ENCODE measurements around the gene SLC16A7. TPM values are rescaled to one million over a fixed set of nuclear protein-coding genes. Genes with fewer than 3 reads are reported as not detected.
A peak's percentile ranks its signal among the peaks of the same experiment; 100 is the strongest.

SLC16A7 gene
- polyA plus RNA-seq, 1 donor from 2014 or later = 13.8 TPM

DNA sequence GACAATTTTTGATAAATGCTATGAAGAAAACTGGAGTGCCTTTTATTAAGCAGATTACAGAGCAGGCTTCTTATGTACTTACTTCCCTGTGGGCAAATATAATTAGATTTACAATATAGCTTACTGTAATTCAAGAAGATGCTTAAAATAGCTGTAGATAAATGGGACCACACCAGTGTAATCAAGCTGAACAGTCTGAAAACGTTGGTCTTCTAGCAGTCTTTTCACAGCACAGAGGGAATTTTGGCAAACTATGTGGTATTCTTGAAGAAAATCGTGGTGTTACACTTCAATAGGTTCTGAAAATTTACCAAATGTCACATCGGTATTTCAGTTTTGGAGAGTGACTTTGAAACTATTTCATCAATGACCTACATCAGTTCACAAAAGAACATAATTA lies 47.7 kb downstream of the SLC16A7 start:
- Mint-ChIP-seq H3K4me1 (peaks cover 2 to 5% (median 4%) of the 10 kb centered on the region in 3 donors), H3K27ac (no peak overlapping the region), H3K36me3 (peaks cover 12% of the 10 kb centered on the region), H3K9me3 (peaks cover 2 to 10% (median 8%) of the 10 kb centered on the region in 3 donors), H3K27me3 (no peaks in the 10 kb centered on the region), H3K4me3 (no peak overlapping the region)

DNA sequence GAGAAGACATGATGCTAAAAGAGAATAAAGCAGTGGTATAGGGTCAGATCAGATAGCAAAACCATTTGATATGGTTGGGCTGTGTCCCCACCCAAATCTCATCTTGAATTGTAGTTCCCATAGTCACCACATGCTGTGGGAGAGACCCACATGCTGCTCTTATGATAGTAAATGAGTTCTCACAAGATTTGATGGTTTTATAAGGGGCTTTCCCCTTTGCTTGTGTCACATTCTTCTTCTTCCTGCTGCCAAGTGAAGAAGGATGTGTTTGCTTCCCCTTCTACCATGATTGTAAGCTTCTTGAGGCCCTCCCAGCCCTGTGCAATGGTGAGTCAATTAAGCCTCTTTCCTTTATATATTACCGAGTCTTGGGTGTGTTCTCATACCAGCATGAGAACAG lies 49.4 kb downstream of the SLC16A7 start:
- Mint-ChIP-seq H3K36me3 (peaks cover 10% of the 10 kb centered on the region), H3K27ac (no peak overlapping the region), H3K9me3 (peaks cover 2 to 10% (median 8%) of the 10 kb centered on the region in 3 donors), H3K27me3 (no peaks in the 10 kb centered on the region), H3K4me3 (no peak overlapping the region), H3K4me1 (peaks cover 2 to 9% (median 7%) of the 10 kb centered on the region in 3 donors)

DNA sequence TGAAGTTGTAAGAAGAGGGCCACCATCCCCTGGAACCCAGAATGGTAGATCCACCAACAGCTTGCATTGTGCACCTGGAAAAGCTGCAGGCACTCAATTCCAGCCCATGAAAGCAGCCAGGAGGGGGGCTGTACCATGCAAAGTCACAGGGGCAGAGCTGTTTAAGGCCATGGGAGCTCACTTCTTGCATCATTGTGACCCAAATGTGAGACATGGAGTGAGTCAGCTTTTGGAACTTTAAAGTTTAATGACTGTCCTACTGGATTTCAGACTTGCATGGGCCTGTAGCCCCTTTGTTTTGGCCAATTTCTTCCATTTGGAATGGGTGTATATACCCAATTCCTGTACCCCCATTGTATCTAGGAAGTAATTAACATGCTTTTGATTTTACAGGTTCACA lies 50.8 kb downstream of the SLC16A7 start:
- Mint-ChIP-seq H3K4me3 (no peak overlapping the region), H3K4me1 (peaks cover 5 to 15% (median 12%) of the 10 kb centered on the region in 3 donors), H3K36me3 (peaks cover 10% of the 10 kb centered on the region), H3K9me3 (peaks cover 2 to 10% (median 8%) of the 10 kb centered on the region in 3 donors), H3K27me3 (no peaks in the 10 kb centered on the region), H3K27ac (no peak overlapping the region)

DNA sequence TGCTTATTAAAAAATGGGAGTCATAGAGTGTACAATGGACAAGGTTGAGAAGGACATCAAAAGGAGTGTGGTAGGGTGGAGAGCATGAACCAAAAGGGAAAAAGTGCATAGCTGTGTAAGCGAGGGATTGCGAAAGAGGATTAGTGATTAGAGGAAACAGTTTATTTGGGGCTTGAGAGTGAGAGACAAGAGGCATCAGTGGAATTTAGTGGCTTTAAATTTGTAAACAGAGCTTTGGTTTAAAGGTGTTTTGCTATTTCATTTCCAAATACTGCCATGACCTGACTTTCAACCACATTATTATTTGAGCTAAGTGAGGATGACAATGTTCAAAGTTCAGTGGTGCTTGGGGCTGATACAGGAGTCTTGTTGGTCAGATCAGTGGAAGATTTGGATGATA lies 53.4 kb downstream of the SLC16A7 start:
- H3K9me3 Mint-ChIP-seq = peaks cover 2 to 10% (median 8%) of the 10 kb centered on the region in 3 donors
- H3K27ac Mint-ChIP-seq = peak overlapping the region in 1 of 3 donors; percentile 4
- H3K4me1 Mint-ChIP-seq = peaks cover 5 to 15% (median 12%) of the 10 kb centered on the region in 3 donors
- H3K27me3 Mint-ChIP-seq = no peaks in the 10 kb centered on the region
- no peak overlapping the region for H3K4me3 Mint-ChIP-seq
- peaks cover 9% of the 10 kb centered on the region for H3K36me3 Mint-ChIP-seq

DNA sequence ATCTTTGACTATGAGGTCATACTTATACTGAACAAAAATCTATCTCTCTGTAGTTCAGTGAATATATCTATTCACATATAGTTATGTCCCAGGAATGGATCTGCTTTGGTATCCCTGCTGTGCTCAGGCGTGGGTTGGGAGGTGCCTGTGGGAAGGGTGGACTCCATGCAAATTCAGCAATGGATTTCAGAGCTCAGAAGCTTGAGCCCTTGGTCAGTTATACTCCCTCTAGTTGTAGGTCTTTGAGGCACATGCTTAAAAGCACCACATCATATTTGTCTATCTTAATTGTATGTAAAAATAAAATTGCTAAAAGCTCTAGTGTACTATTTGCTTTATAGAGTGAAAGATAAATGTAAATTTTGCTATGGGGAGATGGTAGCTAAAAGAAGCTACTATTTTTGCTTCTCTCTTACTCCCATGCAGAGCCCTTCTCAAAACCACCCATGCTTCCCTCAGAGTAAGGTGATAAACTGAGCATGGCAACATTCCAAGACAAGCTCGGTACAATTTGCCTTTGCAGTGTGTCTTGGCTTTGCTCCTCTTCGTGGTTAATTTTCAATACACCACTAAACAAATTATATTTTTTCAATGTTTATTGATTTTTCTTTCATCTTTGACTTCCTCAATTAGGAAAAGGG lies 54.9 kb downstream of the SLC16A7 start:
- no peak overlapping the region for H3K4me3 Mint-ChIP-seq
- H3K36me3 Mint-ChIP-seq = peaks cover 5% of the 10 kb centered on the region
- peak overlapping the region in 1 of 3 donors; percentile 40 for H3K27ac Mint-ChIP-seq

DNA sequence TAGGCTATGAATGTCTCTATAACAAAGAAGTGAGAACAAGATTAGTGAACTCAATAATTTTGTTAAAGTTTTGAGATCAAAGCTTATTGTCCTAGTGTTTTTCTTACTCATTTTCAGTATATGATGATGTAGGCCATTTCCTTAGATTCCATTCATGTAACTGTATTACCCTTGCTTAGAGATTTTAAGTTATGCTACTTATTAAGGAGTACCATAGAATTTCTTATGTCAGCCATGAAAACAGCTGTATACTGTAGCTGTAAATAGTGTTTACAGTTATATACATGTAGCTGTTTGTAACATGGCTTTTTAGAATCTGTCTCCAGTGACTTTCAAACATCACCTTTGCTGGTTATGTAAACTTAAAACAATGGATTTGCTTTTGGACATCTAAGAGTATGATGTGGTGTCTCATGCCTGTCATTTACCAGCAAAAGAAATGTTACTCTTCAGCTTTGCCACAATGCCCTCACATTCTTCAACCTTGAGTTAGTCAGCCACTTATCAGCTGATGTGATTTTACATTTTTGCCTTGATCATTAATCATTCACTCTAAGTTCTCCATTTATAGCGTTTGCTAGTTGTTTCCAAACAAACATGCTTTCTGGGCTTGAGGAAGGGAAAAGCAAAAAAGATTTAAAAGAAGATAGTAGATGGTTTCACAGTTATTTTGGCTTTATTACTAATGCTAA lies 55.5 kb downstream of the SLC16A7 start:
- H3K4me3 Mint-ChIP-seq = no peak overlapping the region
- H3K9me3 Mint-ChIP-seq = peaks cover 2 to 4% (median 3%) of the 10 kb centered on the region in 3 donors
- H3K4me1 Mint-ChIP-seq = peaks cover 5 to 14% (median 12%) of the 10 kb centered on the region in 3 donors
- H3K36me3 Mint-ChIP-seq = peaks cover 3% of the 10 kb centered on the region
- H3K27ac Mint-ChIP-seq = peak overlapping the region in 1 of 3 donors; percentile 40
- no peaks in the 10 kb centered on the region for H3K27me3 Mint-ChIP-seq

More for the DNA sequence above, 54.9 kb downstream of the SLC16A7 start:
- Mint-ChIP-seq H3K9me3 (peaks cover 2 to 5% (median 5%) of the 10 kb centered on the region in 3 donors), H3K4me1 (peaks cover 5 to 14% (median 12%) of the 10 kb centered on the region in 3 donors), H3K27me3 (no peaks in the 10 kb centered on the region)

DNA sequence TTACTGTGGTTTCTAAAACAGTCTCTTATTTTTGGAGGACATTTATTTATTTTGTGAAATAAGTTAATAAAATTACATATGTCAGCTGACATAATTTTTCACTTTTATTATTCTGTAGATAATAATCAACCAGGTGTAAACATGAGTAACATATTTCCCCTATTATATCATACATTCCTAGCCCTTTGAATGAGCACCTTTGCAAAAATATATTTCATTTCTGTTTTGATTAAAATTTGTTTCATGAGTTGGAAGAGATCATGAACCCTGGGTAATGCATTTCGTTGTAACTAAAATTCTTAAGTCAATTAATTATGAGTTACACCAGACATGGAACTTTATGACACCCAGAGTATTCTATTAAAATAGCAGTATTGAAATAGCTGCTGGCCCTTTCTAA lies 56.3 kb downstream of the SLC16A7 start:
- Mint-ChIP-seq H3K36me3 (peaks cover 1% of the 10 kb centered on the region), H3K27me3 (no peaks in the 10 kb centered on the region), H3K4me3 (no peak overlapping the region), H3K9me3 (peaks cover 2 to 3% (median 3%) of the 10 kb centered on the region in 3 donors), H3K4me1 (peaks cover 4 to 12% (median 12%) of the 10 kb centered on the region in 3 donors), H3K27ac (no peak overlapping the region)

DNA sequence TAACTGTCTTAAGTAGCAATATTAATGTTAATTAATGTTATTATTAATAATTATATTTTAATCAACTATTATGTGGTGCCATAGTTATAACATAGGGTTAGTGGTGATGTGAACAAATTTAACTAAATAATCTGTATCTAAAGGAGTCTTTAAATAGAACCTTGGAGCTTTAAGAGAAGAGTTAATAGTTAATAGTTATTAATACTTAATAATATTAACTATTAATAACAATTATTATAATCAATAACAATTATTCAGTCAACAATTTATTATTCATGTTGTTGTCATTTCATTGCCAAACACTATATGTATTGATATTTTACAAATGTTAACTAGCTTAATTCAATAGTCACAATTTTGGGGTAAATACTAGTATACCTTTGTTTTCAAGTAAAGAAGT lies 58.2 kb downstream of the SLC16A7 start:
- Mint-ChIP-seq H3K4me3 (no peak overlapping the region), H3K27me3 (no peaks in the 10 kb centered on the region), H3K36me3 (peaks cover 5% of the 10 kb centered on the region), H3K4me1 (peaks cover 4 to 9% (median 8%) of the 10 kb centered on the region in 3 donors), H3K27ac (no peak overlapping the region), H3K9me3 (peaks cover 0 to 2% (median 0%) of the 10 kb centered on the region in 3 donors)

DNA sequence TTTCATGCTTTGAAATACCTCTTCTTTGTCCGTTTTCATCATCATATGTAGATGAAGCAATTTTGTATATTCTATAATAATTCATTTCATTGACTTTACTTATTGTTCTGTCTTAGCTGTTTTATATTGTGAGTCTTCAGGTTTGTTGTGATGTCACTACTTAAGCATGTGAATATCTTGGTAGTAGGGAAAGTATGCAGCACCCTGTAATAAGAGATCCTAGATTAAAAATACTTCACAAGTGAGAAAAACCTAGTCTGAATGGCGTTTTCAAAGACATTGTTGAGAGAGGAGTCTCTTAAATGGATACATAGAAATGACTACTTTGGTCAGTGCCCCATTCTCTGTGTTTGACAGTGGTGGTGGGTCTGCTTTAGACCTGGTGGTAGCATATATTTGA lies 61.4 kb downstream of the SLC16A7 start:
- H3K27ac Mint-ChIP-seq = no peak overlapping the region

DNA sequence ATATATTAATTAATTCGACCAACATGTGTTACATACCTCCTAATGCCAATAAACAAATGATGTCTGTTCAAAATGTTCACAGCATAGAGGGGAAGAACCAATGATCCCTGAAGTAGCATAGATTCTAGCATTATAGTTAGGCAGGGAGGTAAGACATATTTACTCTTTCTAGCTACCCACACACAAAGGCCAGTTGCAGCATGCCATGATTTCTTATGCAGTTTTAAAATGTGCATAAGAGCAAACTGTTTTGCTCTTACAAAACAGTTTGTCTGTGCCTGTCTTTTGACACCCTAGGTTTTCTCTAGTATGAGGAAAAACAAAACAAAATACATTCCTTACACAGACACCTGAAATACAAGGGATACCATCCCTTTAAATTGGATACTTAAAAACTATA lies 61.9 kb downstream of the SLC16A7 start:
- Mint-ChIP-seq H3K9me3 (peaks cover 0 to 2% (median 0%) of the 10 kb centered on the region in 3 donors), H3K27me3 (no peaks in the 10 kb centered on the region), H3K4me1 (peaks cover 0 to 5% (median 4%) of the 10 kb centered on the region in 3 donors), H3K27ac (no peak overlapping the region), H3K4me3 (no peak overlapping the region), H3K36me3 (peaks cover 5% of the 10 kb centered on the region)

More for the DNA sequence above, 61.4 kb downstream of the SLC16A7 start:
- peaks cover 0 to 2% (median 0%) of the 10 kb centered on the region in 3 donors for H3K9me3 Mint-ChIP-seq
- H3K4me1 Mint-ChIP-seq = peaks cover 0 to 5% (median 4%) of the 10 kb centered on the region in 3 donors
- H3K27me3 Mint-ChIP-seq = no peaks in the 10 kb centered on the region
- no peak overlapping the region for H3K4me3 Mint-ChIP-seq
- peaks cover 5% of the 10 kb centered on the region for H3K36me3 Mint-ChIP-seq

DNA sequence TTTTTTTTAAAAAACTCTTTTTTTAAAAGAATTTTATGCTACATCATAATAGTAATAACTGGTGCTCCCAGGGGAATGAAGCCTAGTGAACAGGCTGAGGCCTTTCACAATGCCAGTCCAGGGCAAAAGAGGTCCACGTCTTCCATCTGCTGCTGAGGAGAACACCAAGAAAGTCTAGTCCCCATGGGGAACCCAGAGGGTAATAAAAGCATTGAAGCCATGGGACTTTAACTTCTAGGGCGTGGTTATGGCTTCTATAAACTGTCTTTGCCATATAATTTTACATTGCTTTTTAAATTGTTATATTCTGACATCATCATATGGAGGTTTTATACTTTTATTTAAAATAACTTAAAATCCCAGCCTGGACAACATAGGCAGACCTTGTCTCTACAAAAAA lies 64.3 kb downstream of the SLC16A7 start:
- H3K27me3 Mint-ChIP-seq = no peaks in the 10 kb centered on the region
- peaks cover 5% of the 10 kb centered on the region for H3K36me3 Mint-ChIP-seq
- no peak overlapping the region for H3K27ac Mint-ChIP-seq
- H3K9me3 Mint-ChIP-seq = peaks cover 0 to 2% (median 0%) of the 10 kb centered on the region in 3 donors
- H3K4me3 Mint-ChIP-seq = no peak overlapping the region
- H3K4me1 Mint-ChIP-seq = peaks cover 4 to 5% (median 4%) of the 10 kb centered on the region in 3 donors

DNA sequence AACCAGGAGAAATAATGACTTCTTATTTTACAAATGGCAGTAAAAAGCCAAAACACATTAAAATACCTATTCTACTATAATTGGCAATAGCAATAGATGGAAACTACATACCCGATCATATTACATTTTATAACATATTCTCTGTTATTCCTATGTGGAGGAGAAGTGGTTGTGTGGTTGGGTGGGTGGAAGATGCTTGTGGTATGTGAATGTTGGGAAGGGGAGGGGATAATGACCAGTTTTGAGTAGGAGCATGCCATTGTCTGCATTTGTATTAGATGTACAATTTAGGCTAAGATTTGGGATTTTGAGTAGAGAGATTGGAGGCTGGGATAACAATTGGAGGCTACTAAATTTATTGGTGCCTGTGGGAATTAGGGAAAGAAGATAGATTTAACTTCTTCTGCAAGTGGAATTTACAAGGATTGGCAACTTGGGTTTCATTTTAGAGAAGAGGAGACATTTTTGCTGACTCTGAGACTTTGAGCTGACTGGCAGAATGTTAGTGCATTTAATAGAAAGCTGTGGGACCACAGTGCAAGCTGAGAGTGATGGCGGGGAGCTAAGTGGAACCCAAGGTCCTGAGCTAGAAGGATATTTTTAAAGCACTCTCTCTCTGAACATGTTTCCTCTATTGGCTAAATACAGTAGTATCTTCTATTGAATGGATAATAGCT lies 65.2 kb downstream of the SLC16A7 start:
- H3K9me3 Mint-ChIP-seq = peaks cover 0 to 4% (median 2%) of the 10 kb centered on the region in 3 donors
- H3K27ac Mint-ChIP-seq = no peak overlapping the region
- H3K4me1 Mint-ChIP-seq = peaks cover 4 to 5% (median 4%) of the 10 kb centered on the region in 3 donors
- no peaks in the 10 kb centered on the region for H3K27me3 Mint-ChIP-seq
- H3K36me3 Mint-ChIP-seq = peaks cover 3% of the 10 kb centered on the region
- peak overlapping the region in 1 of 4 donors; percentile 14 for H3K4me3 Mint-ChIP-seq

DNA sequence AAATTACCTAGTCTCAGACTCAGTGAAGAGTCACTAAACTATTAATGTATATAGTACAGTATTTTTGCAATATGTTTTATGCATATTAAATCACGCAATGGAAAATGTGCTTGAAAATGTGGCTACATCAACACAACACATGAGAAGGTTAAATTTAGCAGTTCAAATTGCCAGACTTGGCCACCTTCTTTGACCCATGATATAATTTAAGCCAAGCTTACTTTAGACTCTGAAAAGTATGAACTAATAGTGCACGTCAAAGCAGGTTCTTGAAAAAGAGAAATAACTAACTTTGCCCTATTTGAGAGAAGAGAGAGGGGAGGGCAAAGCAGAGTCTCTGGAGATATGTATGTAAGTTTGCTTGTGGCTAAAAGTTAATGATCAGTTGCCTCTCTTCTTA lies 68.7 kb downstream of the SLC16A7 start:
- H3K9me3 Mint-ChIP-seq = peaks cover 2 to 20% (median 6%) of the 10 kb centered on the region in 3 donors
- H3K27me3 Mint-ChIP-seq = no peaks in the 10 kb centered on the region
- H3K36me3 Mint-ChIP-seq = peaks cover 10% of the 10 kb centered on the region
- peaks cover 4 to 9% (median 6%) of the 10 kb centered on the region in 3 donors for H3K4me1 Mint-ChIP-seq
- no peak overlapping the region for H3K4me3 Mint-ChIP-seq
- H3K27ac Mint-ChIP-seq = no peak overlapping the region

DNA sequence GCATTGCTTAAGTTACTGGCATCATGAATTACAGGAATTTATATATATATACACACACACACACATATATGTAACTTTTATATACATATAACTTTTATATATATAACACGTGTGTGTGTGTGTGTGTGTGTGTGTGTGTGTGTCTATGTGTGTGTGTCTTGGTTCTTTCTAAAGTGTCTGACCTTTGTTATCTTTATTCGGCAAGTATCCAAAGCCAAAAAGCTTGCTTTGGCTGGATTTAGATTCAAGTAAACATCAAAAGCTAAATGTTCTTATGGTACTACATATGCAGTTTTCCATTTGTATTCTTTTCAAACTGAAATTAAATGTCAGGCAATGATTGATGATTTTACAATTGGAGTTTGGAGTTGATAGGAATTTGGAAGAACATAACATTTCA lies 69.9 kb downstream of the SLC16A7 start:
- Mint-ChIP-seq H3K36me3 (peaks cover 13% of the 10 kb centered on the region), H3K4me3 (no peak overlapping the region), H3K9me3 (peaks cover 2 to 20% (median 6%) of the 10 kb centered on the region in 3 donors), H3K27me3 (no peaks in the 10 kb centered on the region), H3K27ac (no peak overlapping the region), H3K4me1 (peaks cover 4 to 9% (median 4%) of the 10 kb centered on the region in 3 donors)

DNA sequence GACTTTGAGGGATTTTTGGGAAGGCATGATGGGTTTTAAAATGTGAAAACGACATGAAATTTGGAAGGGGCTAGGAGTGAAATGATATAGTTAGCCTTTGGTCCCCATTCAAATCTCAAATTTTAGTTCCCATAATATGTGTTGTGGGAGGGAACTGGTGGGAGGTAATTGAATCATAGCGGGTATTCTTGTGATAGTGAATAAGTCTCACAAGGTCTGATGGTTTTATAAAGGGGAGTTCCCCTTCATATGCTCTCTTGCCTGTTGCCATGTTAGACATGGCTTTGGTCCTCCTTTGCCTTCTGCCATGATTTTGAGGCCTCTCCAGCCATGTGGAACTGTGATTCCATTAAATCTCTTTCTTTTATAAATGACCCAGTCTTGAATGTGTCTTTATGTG lies 72.8 kb downstream of the SLC16A7 start:
- H3K4me3 Mint-ChIP-seq = no peak overlapping the region
- no peak overlapping the region for H3K27ac Mint-ChIP-seq
- no peaks in the 10 kb centered on the region for H3K27me3 Mint-ChIP-seq
- H3K9me3 Mint-ChIP-seq = peaks cover 2 to 20% (median 4%) of the 10 kb centered on the region in 3 donors
- peaks cover 16% of the 10 kb centered on the region for H3K36me3 Mint-ChIP-seq
- peaks cover 1 to 4% (median 3%) of the 10 kb centered on the region in 3 donors for H3K4me1 Mint-ChIP-seq
